Suprapubic skin (tissue), 4 donors: ENCODE measurements around the gene ZSWIM4. TPM values are rescaled to one million over a fixed set of nuclear protein-coding genes. Genes with fewer than 3 reads are reported as not detected.
"Not testable (repeated sequence)": the region's sequence is repeated elsewhere in the genome, so short reads cannot be mapped to it uniquely, and the experiment has no call there.

Experiments
- DNase-seq, 2 donors: peaks; one replicate each; pipeline ENCODE4 v3.0.0-alpha.2; 2019; ENCODE audit warnings: low spot score in 2 of 2
- H3K27ac ChIP-seq: fragments of 200-600 bp; sonication (generic); one replicate; pipeline ENCODE4 v1.5.1; 2019
- H3K27me3 ChIP-seq: fragments of 200-600 bp; sonication (generic); one replicate; pipeline ENCODE4 v1.5.1; 2019
- H3K36me3 ChIP-seq: fragments of 200-600 bp; sonication (generic); one replicate; pipeline ENCODE4 v1.5.1; 2019
- H3K4me1 ChIP-seq: fragments of 200-600 bp; sonication (generic); one replicate; pipeline ENCODE4 v1.5.1; 2019
- H3K4me3 ChIP-seq: fragments of 200-600 bp; sonication (generic); one replicate; pipeline ENCODE4 v1.5.1; 2019; ENCODE audit warnings: mild to moderate bottlenecking
- H3K9me3 ChIP-seq: fragments of 200-600 bp; sonication (generic); one replicate; pipeline ENCODE4 v1.5.1; 2019
- EP300 ChIP-seq: sonication (generic); formaldehyde crosslinking; IDR thresholded peaks from one replicate; pipeline ENCODE4 v1.6.1; 2017; ENCODE audit warnings: antibody characterized with exemption
- POLR2A ChIP-seq, 2 donors: fragments of 450-650 bp; IDR thresholded peaks; one replicate each; pipeline ENCODE4 v1.6.1; 2017; ENCODE audit warnings: antibody characterized with exemption in 2 of 2, mild to moderate bottlenecking in 2 of 2, moderate library complexity in 2 of 2
- POLR2AphosphoS5 ChIP-seq, 3 donors: sonication (generic); formaldehyde crosslinking; IDR thresholded peaks; one replicate each; pipeline ENCODE4 v1.6.1; 2017; ENCODE audit warnings: antibody characterized with exemption in 3 of 3
- WGBS: methylation state at CpG from one replicate; pipeline ENCODE4 v1.1.5; 2018; 5-methylcytosine and 5-hydroxymethylcytosine counted together
- total RNA-seq, 4 donors: library from RNA; depleted of rRNA; stranded (reverse); fragments of >200 nt; gene quantifications; one replicate each; pipeline ENCODE4 v1.1.0, GENCODE V29; 2016
- TF ChIP-seq, protein P1 (sequence below), 2 donors: fragments of 200-600 bp in 1 of 2; fragments of 450-650 bp in 1 of 2; sonication (generic) in 1 of 2; IDR thresholded peaks; one replicate each; pipeline ENCODE4 v1.5.1; 2016 to 2019; ENCODE audit warnings: antibody characterized with exemption in 2 of 2, mild to moderate bottlenecking in 1 of 2, moderate library complexity in 1 of 2

Gene ZSWIM4
- total RNA-seq, 4 donors from 2014 or later: 11.4 to 19.5 (median 16.3) TPM

GRCh38 chr19:13781547-13781946 is 13.7 kb upstream of the ZSWIM4 start:
- peaks cover 25% of the 10 kb centered on the region for H3K4me1 ChIP-seq
- 4% methylated on average over 5 of the region's 5 CpGs for WGBS

GRCh38 chr19:13782537-13782936 is 12.7 kb upstream of the ZSWIM4 start:
- H3K36me3 ChIP-seq: peaks cover 21% of the 10 kb centered on the region
- H3K27me3 ChIP-seq: no peaks in the 10 kb centered on the region
- 56% methylated on average over 8 of the region's 8 CpGs for WGBS
- H3K9me3 ChIP-seq: no peaks in the 10 kb centered on the region
- no peak for TF ChIP-seq POLR2AphosphoS5 (IDR thresholded peaks at IDR 0.05)
- TF ChIP-seq, protein P1, sequence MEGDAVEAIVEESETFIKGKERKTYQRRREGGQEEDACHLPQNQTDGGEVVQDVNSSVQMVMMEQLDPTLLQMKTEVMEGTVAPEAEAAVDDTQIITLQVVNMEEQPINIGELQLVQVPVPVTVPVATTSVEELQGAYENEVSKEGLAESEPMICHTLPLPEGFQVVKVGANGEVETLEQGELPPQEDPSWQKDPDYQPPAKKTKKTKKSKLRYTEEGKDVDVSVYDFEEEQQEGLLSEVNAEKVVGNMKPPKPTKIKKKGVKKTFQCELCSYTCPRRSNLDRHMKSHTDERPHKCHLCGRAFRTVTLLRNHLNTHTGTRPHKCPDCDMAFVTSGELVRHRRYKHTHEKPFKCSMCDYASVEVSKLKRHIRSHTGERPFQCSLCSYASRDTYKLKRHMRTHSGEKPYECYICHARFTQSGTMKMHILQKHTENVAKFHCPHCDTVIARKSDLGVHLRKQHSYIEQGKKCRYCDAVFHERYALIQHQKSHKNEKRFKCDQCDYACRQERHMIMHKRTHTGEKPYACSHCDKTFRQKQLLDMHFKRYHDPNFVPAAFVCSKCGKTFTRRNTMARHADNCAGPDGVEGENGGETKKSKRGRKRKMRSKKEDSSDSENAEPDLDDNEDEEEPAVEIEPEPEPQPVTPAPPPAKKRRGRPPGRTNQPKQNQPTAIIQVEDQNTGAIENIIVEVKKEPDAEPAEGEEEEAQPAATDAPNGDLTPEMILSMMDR (IDR thresholded peaks at IDR 0.05): no peak
- TF ChIP-seq POLR2A (IDR thresholded peaks at IDR 0.05): no peak
- no peak for TF ChIP-seq EP300
- DNase-seq: no peak
- no peak overlapping the region for H3K27ac ChIP-seq
- H3K4me1 ChIP-seq: peaks cover 29% of the 10 kb centered on the region
- H3K4me3 ChIP-seq: no peak overlapping the region

More at GRCh38 chr19:13781547-13781946, 13.7 kb upstream of the ZSWIM4 start:
- peaks cover 30% of the 10 kb centered on the region for H3K36me3 ChIP-seq
- peak overlapping the region; percentile 42 for H3K27ac ChIP-seq
- TF ChIP-seq EP300 (no peak), POLR2AphosphoS5 (IDR thresholded peaks at IDR 0.05) (peak in 1 of 3 donors; percentile 69)
- H3K4me3 ChIP-seq: no peak overlapping the region
- no peaks in the 10 kb centered on the region for H3K9me3 ChIP-seq
- DNase-seq: peak; percentile 89
- H3K27me3 ChIP-seq: no peaks in the 10 kb centered on the region

GRCh38 chr19:13783565-13784500 is 11.4 kb upstream of the ZSWIM4 start:
- 87% methylated on average over 18 of the region's 18 CpGs for WGBS

GRCh38 chr19:13784731-13785452 is 10.4 kb upstream of the ZSWIM4 start:
- H3K27me3 ChIP-seq: no peaks in the 10 kb centered on the region
- WGBS: 18% methylated on average over 17 of the region's 17 CpGs
- H3K4me1 ChIP-seq: peaks cover 42% of the 10 kb centered on the region
- TF ChIP-seq POLR2AphosphoS5 (IDR thresholded peaks at IDR 0.05) (no peak), POLR2A (IDR thresholded peaks at IDR 0.05) (no peak), EP300 (no peak)
- TF ChIP-seq, protein P1 (IDR thresholded peaks at IDR 0.05): peak; percentile 20 to 55
- H3K9me3 ChIP-seq: no peaks in the 10 kb centered on the region
- H3K4me3 ChIP-seq: no peak overlapping the region
- no peak for DNase-seq
- no peaks in the 10 kb centered on the region for H3K36me3 ChIP-seq
- H3K27ac ChIP-seq: peak overlapping the region; percentile 14

More at GRCh38 chr19:13783565-13784500, 11.4 kb upstream of the ZSWIM4 start:
- H3K4me3 ChIP-seq: no peak overlapping the region
- no peak overlapping the region for H3K27ac ChIP-seq
- TF ChIP-seq EP300 (no peak), POLR2AphosphoS5 (IDR thresholded peaks at IDR 0.05) (no peak), POLR2A (IDR thresholded peaks at IDR 0.05) (no peak)
- TF ChIP-seq, protein P1 (IDR thresholded peaks at IDR 0.05): no peak
- no peaks in the 10 kb centered on the region for H3K27me3 ChIP-seq
- DNase-seq: no peak
- peaks cover 8% of the 10 kb centered on the region for H3K36me3 ChIP-seq
- H3K9me3 ChIP-seq: no peaks in the 10 kb centered on the region
- peaks cover 40% of the 10 kb centered on the region for H3K4me1 ChIP-seq

GRCh38 chr19:13788991-13789390 is 6.3 kb upstream of the ZSWIM4 start:
- H3K27me3 ChIP-seq: no peaks in the 10 kb centered on the region
- H3K36me3 ChIP-seq: no peaks in the 10 kb centered on the region
- 48% methylated on average over 8 of the region's 8 CpGs for WGBS
- no peak for DNase-seq
- no peaks in the 10 kb centered on the region for H3K9me3 ChIP-seq
- peak overlapping the region; percentile 75 for H3K27ac ChIP-seq
- H3K4me1 ChIP-seq: peaks cover 38% of the 10 kb centered on the region
- TF ChIP-seq EP300: no peak
- TF ChIP-seq POLR2A (IDR thresholded peaks at IDR 0.05): no peak
- no peak overlapping the region for H3K4me3 ChIP-seq

GRCh38 chr19:13790354-13790753 is 4.9 kb upstream of the ZSWIM4 start:
- TF ChIP-seq, protein P1 (IDR thresholded peaks at IDR 0.05): no peak
- no peak for TF ChIP-seq POLR2A (IDR thresholded peaks at IDR 0.05)
- TF ChIP-seq POLR2AphosphoS5 (IDR thresholded peaks at IDR 0.05): no peak
- no peak for TF ChIP-seq EP300
- Histone ChIP-seq H3K4me1 (peaks cover 36% of the 10 kb centered on the region), H3K27me3 (no peaks in the 10 kb centered on the region), H3K27ac (no peak overlapping the region), H3K36me3 (no peaks in the 10 kb centered on the region), H3K9me3 (no peaks in the 10 kb centered on the region), H3K4me3 (no peak overlapping the region)
- WGBS: 70% methylated on average over 8 of the region's 8 CpGs
- no peak for DNase-seq

DNA sequence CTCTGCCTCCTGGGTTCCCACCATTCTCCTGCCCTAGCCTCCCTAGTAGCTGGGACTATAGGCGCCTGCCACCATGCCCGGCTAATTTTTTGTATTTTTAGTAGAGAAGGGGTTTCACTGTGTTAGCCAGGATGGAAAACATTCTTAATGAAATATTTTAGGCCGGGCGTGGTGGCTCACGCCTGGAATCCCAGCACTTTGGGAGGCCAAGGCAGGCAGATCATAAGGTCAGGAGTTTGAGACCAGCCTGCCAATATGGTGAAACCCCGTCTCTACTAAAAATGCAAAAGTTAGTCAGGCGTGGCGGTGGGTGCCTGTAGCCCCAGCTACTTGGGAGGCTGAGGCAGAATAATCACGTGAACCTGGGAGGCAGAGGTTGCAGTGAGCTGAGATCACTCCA is 1.9 kb upstream of the ZSWIM4 start:
- Histone ChIP-seq H3K27ac (peak overlapping the region; percentile 54), H3K4me1 (peaks cover 47% of the 10 kb centered on the region)
- H3K9me3 ChIP-seq, DNase-seq, H3K4me3 ChIP-seq, H3K27me3 ChIP-seq, H3K36me3 ChIP-seq: not testable (repeated sequence)
- WGBS: 81% methylated on average over 9 of the region's 9 CpGs
